Osteoblast (primary cell): ENCODE results near the gene G6PD. TPM values are rescaled to one million over a fixed set of nuclear protein-coding genes. Genes with fewer than 3 reads are reported as not detected.
A peak's percentile ranks its signal among the peaks of the same experiment; 100 is the strongest.

Source experiments
- DNase-seq: peaks from one replicate; pipeline ENCODE4 v3.0.0; 2011; ENCODE audit warnings: low spot score, mixed read lengths; ENCODE audit not compliant: insufficient read length; ENCODE audit errors: missing footprints
- H2AFZ ChIP-seq: 2 replicates; pipeline ENCODE4 v1.6.0; 2011; ENCODE audit warnings: mild to moderate bottlenecking, low read length
- H3K27ac ChIP-seq: 2 replicates; pipeline ENCODE4 v1.5.1; 2011; ENCODE audit warnings: mild to moderate bottlenecking, low read depth, low read length, moderate library complexity
- H3K27me3 ChIP-seq: 2 replicates; pipeline ENCODE4 v1.6.0; 2012; ENCODE audit warnings: mild to moderate bottlenecking, control low read depth, inconsistent platforms, low read length, moderate library complexity; ENCODE audit not compliant: insufficient read depth
- H3K36me3 ChIP-seq: 2 replicates; pipeline ENCODE4 v1.5.1; 2011; ENCODE audit warnings: mild to moderate bottlenecking, low read length, control low read depth, moderate library complexity; ENCODE audit not compliant: insufficient read depth
- H3K4me1 ChIP-seq: 2 replicates; pipeline ENCODE4 v1.5.1; 2011; ENCODE audit warnings: mild to moderate bottlenecking, low read length, control low read depth, moderate library complexity; ENCODE audit not compliant: insufficient read depth
- H3K4me2 ChIP-seq: 2 replicates; pipeline ENCODE4 v1.6.0; 2011; ENCODE audit warnings: mild to moderate bottlenecking, low read length; ENCODE audit not compliant: insufficient read depth
- H3K4me3 ChIP-seq: fragments of 200-600 bp; sonication (generic); 3 replicates; pipeline ENCODE4 v1.5.1; 2012; ENCODE audit warnings: mild to moderate bottlenecking, low read length, inconsistent platforms; ENCODE audit not compliant: insufficient read depth
- H3K79me2 ChIP-seq: 2 replicates; pipeline ENCODE4 v1.6.0; 2012; ENCODE audit warnings: mild to moderate bottlenecking, low read length, control low read depth, inconsistent platforms; ENCODE audit not compliant: insufficient read depth
- H3K9me3 ChIP-seq: 2 replicates; pipeline ENCODE4 v1.5.1; 2011; ENCODE audit warnings: low read depth, low read length, control low read depth
- H4K20me1 ChIP-seq: 2 replicates; pipeline ENCODE4 v1.6.0; 2012; ENCODE audit warnings: mild to moderate bottlenecking, low read length, control low read depth; ENCODE audit not compliant: insufficient read depth
- total RNA-seq: library from RNA; depleted of rRNA; stranded (reverse); fragments of >200 nt; gene quantifications from 2 replicates; pipeline ENCODE4 v1.2.3, GENCODE V29; 2012
- TF ChIP-seq, protein P1 (sequence below): IDR thresholded peaks from 2 replicates; pipeline ENCODE4 v1.5.1; 2011; ENCODE audit warnings: mild to moderate bottlenecking, low read depth, low read length, moderate library complexity; ENCODE audit errors: extremely low read depth

G6PD gene
- total RNA-seq, 1 donor: 88.7 TPM

DNA sequence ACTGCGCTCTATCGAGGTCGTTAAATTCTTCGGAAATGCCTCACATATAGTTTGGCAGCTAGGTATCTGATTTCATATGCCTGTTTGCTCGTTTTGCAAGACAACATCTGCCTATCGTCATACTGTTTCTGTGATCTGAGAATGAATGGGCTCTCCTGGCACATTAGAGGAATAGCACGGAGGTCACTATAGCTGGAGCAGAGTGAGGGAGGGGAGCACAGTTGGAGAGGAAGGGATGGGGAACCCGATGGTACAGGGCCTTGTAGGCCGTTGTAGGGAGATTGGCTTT is 1.3 kb upstream of the G6PD start:
- Histone ChIP-seq H2AFZ (peak overlapping the region; percentile 85), H3K27ac (peak overlapping the region; percentile 90), H3K4me2 (peak overlapping the region; percentile 83), H3K79me2 (peaks cover 61% of the 10 kb centered on the region), H4K20me1 (peaks cover 18% of the 10 kb centered on the region), H3K4me3 (peak overlapping the region; percentile 81), H3K9me3 (no peaks in the 10 kb centered on the region), H3K4me1 (peaks cover 17% of the 10 kb centered on the region), H3K27me3 (no peaks in the 10 kb centered on the region), H3K36me3 (no peaks in the 10 kb centered on the region)
- TF ChIP-seq, protein P1, sequence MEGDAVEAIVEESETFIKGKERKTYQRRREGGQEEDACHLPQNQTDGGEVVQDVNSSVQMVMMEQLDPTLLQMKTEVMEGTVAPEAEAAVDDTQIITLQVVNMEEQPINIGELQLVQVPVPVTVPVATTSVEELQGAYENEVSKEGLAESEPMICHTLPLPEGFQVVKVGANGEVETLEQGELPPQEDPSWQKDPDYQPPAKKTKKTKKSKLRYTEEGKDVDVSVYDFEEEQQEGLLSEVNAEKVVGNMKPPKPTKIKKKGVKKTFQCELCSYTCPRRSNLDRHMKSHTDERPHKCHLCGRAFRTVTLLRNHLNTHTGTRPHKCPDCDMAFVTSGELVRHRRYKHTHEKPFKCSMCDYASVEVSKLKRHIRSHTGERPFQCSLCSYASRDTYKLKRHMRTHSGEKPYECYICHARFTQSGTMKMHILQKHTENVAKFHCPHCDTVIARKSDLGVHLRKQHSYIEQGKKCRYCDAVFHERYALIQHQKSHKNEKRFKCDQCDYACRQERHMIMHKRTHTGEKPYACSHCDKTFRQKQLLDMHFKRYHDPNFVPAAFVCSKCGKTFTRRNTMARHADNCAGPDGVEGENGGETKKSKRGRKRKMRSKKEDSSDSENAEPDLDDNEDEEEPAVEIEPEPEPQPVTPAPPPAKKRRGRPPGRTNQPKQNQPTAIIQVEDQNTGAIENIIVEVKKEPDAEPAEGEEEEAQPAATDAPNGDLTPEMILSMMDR: no peak
- no peak for DNase-seq

DNA sequence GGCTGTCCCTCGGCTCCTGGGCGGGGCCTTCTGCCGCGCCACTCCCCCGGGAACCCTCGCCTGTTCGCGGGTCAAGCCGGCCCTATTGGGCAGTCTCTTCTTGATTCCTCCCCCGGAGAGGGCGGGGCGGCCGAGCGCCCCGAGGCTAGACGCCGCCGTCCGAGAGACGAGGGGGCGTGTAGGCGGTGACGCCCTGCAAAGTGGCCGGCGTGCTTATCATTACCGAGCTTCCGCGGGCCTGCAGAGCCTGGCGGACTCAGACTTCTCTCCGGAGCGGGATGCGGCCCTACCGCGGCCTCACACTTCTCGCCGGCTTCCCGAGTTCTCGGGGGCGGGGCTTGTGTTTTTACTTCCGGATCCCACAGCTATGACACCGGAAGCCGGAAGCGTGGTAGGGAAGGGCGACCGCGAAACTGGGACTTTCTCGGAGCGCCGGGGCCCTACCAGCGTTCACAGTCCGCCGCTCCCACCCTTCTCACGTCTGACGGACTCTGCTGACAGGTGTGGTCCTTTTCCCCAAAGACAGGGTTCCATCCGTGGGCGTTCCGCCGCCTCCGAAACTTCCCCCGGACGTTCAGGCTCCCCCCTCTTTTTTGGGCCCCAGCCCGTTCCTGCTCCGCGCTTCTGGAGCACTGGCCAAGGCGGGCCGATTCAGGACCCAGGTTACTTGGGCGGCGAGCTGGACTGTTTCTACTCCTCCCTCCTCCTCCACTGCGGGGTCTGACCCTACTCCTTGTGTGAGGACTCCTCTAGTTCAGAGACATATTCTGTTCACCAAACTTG is 790 bp upstream of the G6PD start, which contains the start of gene IKBKG:
Gene IKBKG, plus strand, starts transcription at position 376 of the 783 bp plus-strand sequence. CDS start 4,383 bp downstream, outside the sequence.
- no peaks in the 10 kb centered on the region for H3K9me3 ChIP-seq
- H2AFZ ChIP-seq: peak within 1 kb of the TSS; percentile 85
- H3K27me3 ChIP-seq: no peaks in the 10 kb centered on the region
- peaks cover 4% of the 10 kb centered on the region for H3K36me3 ChIP-seq
- H3K4me1 ChIP-seq: peaks cover 23% of the 10 kb centered on the region
- peak within 1 kb of the TSS; percentile 81 for H3K4me3 ChIP-seq
- DNase-seq: peak; percentile 98
- peaks cover 62% of the 10 kb centered on the region for H3K79me2 ChIP-seq
- H3K27ac ChIP-seq: peak within 1 kb of the TSS; percentile 90
- H4K20me1 ChIP-seq: peaks cover 18% of the 10 kb centered on the region
- peak within 1 kb of the TSS; percentile 84 for H3K4me2 ChIP-seq
- TF ChIP-seq, protein P1: no peak

DNA sequence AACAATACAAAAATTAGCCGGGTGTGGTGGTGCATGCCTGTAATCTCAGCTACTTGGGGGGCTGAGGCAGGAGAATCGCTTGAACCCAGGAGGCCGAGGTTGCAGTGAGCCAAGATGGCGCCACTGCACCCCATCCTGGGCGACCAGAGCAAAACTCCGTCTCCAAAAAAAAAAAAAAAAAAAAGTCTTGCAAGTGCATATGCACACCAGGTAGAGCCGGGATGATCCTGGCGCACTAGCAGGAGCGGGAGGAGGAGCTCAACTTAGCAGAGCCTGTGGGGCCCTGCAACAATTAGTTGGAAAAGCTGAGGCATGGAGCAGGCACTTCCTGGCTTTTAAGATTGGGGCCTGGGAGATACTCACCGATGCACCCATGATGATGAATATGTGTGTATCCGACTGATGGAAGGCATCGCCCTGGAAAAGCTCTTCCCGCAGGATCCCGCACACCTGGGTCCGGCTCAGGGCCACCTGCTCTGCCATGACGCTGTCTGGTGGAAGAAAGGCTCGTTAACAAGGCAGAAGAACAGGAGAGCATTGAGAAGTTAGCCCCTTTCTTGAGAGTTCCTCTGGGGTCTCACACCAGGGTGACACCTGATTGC is 872 bp downstream of the G6PD start:
- H3K79me2 ChIP-seq: peaks cover 50% of the 10 kb centered on the region
- DNase-seq: peak; percentile 50
- peak overlapping the region; percentile 84 for H3K4me2 ChIP-seq
- H3K4me1 ChIP-seq: peaks cover 37% of the 10 kb centered on the region
- H4K20me1 ChIP-seq: peaks cover 7% of the 10 kb centered on the region
- H2AFZ ChIP-seq: no peak overlapping the region
- no peak overlapping the region for H3K27ac ChIP-seq
- H3K9me3 ChIP-seq: no peaks in the 10 kb centered on the region
- peak overlapping the region; percentile 81 for H3K4me3 ChIP-seq
- TF ChIP-seq, protein P1: no peak
- H3K36me3 ChIP-seq: peaks cover 4% of the 10 kb centered on the region
- no peaks in the 10 kb centered on the region for H3K27me3 ChIP-seq

DNA sequence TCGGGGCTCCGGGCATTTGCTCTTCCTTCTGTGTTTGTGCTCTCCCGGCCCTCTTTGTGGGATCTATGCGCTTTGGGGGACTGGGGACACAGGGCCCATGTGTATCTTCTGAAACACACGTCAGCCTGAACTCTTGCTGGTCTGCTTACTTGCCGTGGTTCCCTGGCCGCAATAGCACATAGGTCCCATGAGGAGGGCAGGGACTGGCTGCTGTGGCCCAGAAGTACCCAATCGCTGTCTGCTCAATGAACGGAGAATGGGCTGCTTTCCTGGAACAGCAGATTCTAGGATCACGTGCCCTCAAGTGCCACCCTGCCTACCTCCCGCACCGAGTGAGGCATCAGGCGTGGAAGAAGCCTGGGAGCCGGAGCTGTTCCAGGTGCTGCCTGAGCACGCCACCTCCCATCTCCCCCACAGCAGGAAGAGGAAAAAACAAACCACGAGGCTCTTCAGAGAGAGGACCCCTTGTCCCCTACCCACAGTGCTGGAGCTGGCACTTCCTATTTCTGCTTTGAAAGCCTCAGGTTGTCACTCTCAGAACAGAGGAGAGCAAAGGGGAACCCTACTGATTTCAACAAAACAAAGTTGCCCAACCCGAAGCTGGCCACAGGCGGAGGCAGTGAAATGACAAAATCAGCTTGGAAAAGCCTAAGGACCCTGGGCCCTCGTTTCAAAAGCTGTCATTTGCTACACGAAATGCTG is 3.8 kb downstream of the G6PD start:
- H3K4me1 ChIP-seq: peaks cover 37% of the 10 kb centered on the region
- peak overlapping the region; percentile 92 for H3K27ac ChIP-seq
- no peaks in the 10 kb centered on the region for H3K9me3 ChIP-seq
- TF ChIP-seq, protein P1: no peak
- peaks cover 34% of the 10 kb centered on the region for H3K79me2 ChIP-seq
- no peak overlapping the region for H2AFZ ChIP-seq
- H3K4me2 ChIP-seq: peak overlapping the region; percentile 56
- H3K36me3 ChIP-seq: peaks cover 8% of the 10 kb centered on the region
- DNase-seq: peak; percentile 82
- H3K4me3 ChIP-seq: peak overlapping the region; percentile 10
- no peaks in the 10 kb centered on the region for H3K27me3 ChIP-seq
- peaks cover 2% of the 10 kb centered on the region for H4K20me1 ChIP-seq
